PC-9 (cell line): ENCODE results near the gene ISL2. TPM values are rescaled to one million over a fixed set of nuclear protein-coding genes. Genes with fewer than 3 reads are reported as not detected.

Source experiments
- BruUV-seq: library from RNA; stranded (reverse); fragments of 400-500 nt; replicated peaks from 2 replicates; lab custom pipeline; 2021; lab: Mats Ljungman, UMichigan
- CTCF ChIA-PET: fragments of 300-600 bp; sonication (Branson Sonifier 250); formaldehyde crosslinking; loops from one replicate; lab custom pipeline; 2022; ENCODE audit warnings: antibody characterized with exemption; lab: Charles Lee
- POLR2A ChIA-PET: fragments of 300-600 bp; sonication (Branson Sonifier 250); formaldehyde crosslinking; loops from one replicate; lab custom pipeline; 2022; ENCODE audit warnings: antibody characterized with exemption; ENCODE audit not compliant: unreplicated experiment; lab: Charles Lee
- DNase-seq, 2 experiments: peaks; one replicate each; pipeline versions ENCODE4 v3.0.0 to v3.0.0-alpha.2; 2015 to 2022; ENCODE audit warnings: mixed read lengths in 1 of 2
- H2AFZ ChIP-seq: fragments of 200-600 bp; sonication (generic); 2 replicates; pipeline ENCODE4 v1.8.1; 2017; ENCODE audit warnings: antibody characterized with exemption
- H3F3A ChIP-seq: fragments of 200-600 bp; sonication (generic); 2 replicates; pipeline ENCODE4 v1.8.1; 2017; ENCODE audit warnings: antibody characterized with exemption, mild to moderate bottlenecking, low read depth; ENCODE audit not compliant: insufficient read depth
- H3K27ac ChIP-seq: fragments of 200-600 bp; sonication (generic); 2 replicates; pipeline ENCODE4 v1.6.1; 2016; ENCODE audit warnings: mixed run types
- H3K27me3 ChIP-seq: fragments of 200-600 bp; sonication (generic); 2 replicates; pipeline ENCODE4 v1.6.1; 2016; ENCODE audit warnings: low read depth, mixed run types; ENCODE audit not compliant: insufficient read depth
- H3K36me3 ChIP-seq: fragments of 200-600 bp; sonication (generic); 2 replicates; pipeline ENCODE4 v1.6.1; 2016; ENCODE audit warnings: low read depth, mixed run types
- H3K4me1 ChIP-seq: fragments of 200-600 bp; sonication (generic); replicated peaks from 2 replicates; pipeline ENCODE4 v1.6.1; 2016; ENCODE audit warnings: mixed run types; ENCODE audit not compliant: insufficient read depth
- H3K4me2 ChIP-seq: fragments of 200-600 bp; sonication (generic); 2 replicates; pipeline ENCODE4 v1.6.1; 2017; ENCODE audit warnings: mixed run types
- H3K4me3 ChIP-seq: fragments of 200-600 bp; sonication (generic); 2 replicates; pipeline ENCODE4 v1.6.1; 2016; ENCODE audit warnings: mixed run types
- H3K79me2 ChIP-seq: fragments of 200-600 bp; sonication (generic); 2 replicates; pipeline ENCODE4 v1.6.1; 2017; ENCODE audit warnings: low read depth, mixed run types
- H3K9me2 ChIP-seq: fragments of 200-600 bp; sonication (generic); 2 replicates; pipeline ENCODE4 v1.8.1; 2017; ENCODE audit warnings: mild to moderate bottlenecking; ENCODE audit not compliant: insufficient read depth
- H3K9me3 ChIP-seq: fragments of 200-600 bp; sonication (generic); 2 replicates; pipeline ENCODE4 v1.8.1; 2016; ENCODE audit warnings: low read depth; ENCODE audit not compliant: insufficient read depth
- H4K20me1 ChIP-seq: fragments of 200-600 bp; sonication (generic); 2 replicates; pipeline ENCODE4 v1.8.1; 2017; ENCODE audit not compliant: insufficient read depth
- CTCF ChIP-seq: fragments of 200-600 bp; sonication (generic); conservative IDR thresholded peaks from 2 replicates; pipeline ENCODE4 v1.6.1; 2017; ENCODE audit warnings: mixed run types, antibody characterized with exemption, mild to moderate bottlenecking, moderate library complexity
- EZH2 ChIP-seq: fragments of 200-600 bp; sonication (generic); IDR thresholded peaks from 2 replicates; pipeline ENCODE4 v1.8.0; 2017; ENCODE audit warnings: antibody characterized with exemption, low read depth
- intact Hi-C: fragments of 100-400 bp; cut with micrococcal nuclease; formaldehyde crosslinking; loops from one replicate; pipeline ENCODE4 v1.10.0; 2022; ENCODE audit not compliant: unreplicated experiment
- total RNA-seq: library from RNA; stranded (reverse); gene quantifications from 2 replicates; pipeline ENCODE4 v1.2.3, GENCODE V29; 2021

ISL2 gene
- total RNA-seq, 1 experiment from 2014 or later, result 0.24 TPM

- H3F3A ChIP-seq, result peaks cover 5% of the 10 kb centered on the region; the same call in 1 of the 2 replicates
- intact Hi-C loops, result no loop called here
- H3K27me3 ChIP-seq, result no peaks in the 10 kb centered on the region
- ChIA-PET CTCF (interaction anchor here (0.6 to 1.1 kb wide), 4 partner anchors 15 to 215 kb away, joined by 3 to 5 read pairs (median 4); no protein-coding TSS in a partner anchor), POLR2A (no interaction called here)
- H3K4me3 ChIP-seq, result no peak overlapping the region
- no peaks in the 10 kb centered on the region for H3K79me2 ChIP-seq
- no peaks in the 10 kb centered on the region for H3K9me2 ChIP-seq
- no peak overlapping the region for H2AFZ ChIP-seq
- H4K20me1 ChIP-seq, result no peaks in the 10 kb centered on the region
- no peak overlapping the region for H3K4me2 ChIP-seq
- BruUV-seq, result no TSS peak
- H3K27ac ChIP-seq, result no peak overlapping the region
- no peaks in the 10 kb centered on the region for H3K9me3 ChIP-seq
- TF ChIP-seq EZH2 (no peak), CTCF (peak; percentile 64)
- peaks cover 22% of the 10 kb centered on the region for H3K4me1 ChIP-seq
- H3K36me3 ChIP-seq, result no peaks in the 10 kb centered on the region
- no peak for DNase-seq
Measured at GRCh38 chr15:76330080-76330680, 6.4 kb upstream of the ISL2 start.

GRCh38 chr15:76332796-76333195 lies 3.8 kb upstream of the ISL2 start:
- Histone ChIP-seq H3K4me3 (no peak overlapping the region), H4K20me1 (no peaks in the 10 kb centered on the region), H3K36me3 (no peaks in the 10 kb centered on the region), H3F3A (no peaks in the 10 kb centered on the region), H2AFZ (no peak overlapping the region), H3K4me2 (no peak overlapping the region), H3K27me3 (no peaks in the 10 kb centered on the region), H3K27ac (no peak overlapping the region), H3K79me2 (no peaks in the 10 kb centered on the region), H3K9me2 (no peaks in the 10 kb centered on the region), H3K4me1 (peaks cover 10% of the 10 kb centered on the region), H3K9me3 (no peaks in the 10 kb centered on the region)
- CTCF ChIA-PET, result no interaction called here
- BruUV-seq, result no TSS peak
- TF ChIP-seq EZH2 (no peak), CTCF (no peak)
- POLR2A ChIA-PET, result no interaction called here
- no peak for DNase-seq
- intact Hi-C loops, result loop anchor here (2.0 kb wide), 1 partner anchor 142 kb away; no protein-coding TSS in a partner anchor

- Histone ChIP-seq H3K36me3 (no peaks in the 10 kb centered on the region), H3K79me2 (no peaks in the 10 kb centered on the region), H3K27ac (no peak overlapping the region), H3K9me3 (no peaks in the 10 kb centered on the region), H4K20me1 (no peaks in the 10 kb centered on the region), H3K4me2 (no peak overlapping the region), H3K4me3 (no peak overlapping the region), H3F3A (no peaks in the 10 kb centered on the region), H3K9me2 (no peaks in the 10 kb centered on the region), H3K4me1 (peaks cover 5% of the 10 kb centered on the region), H3K27me3 (no peaks in the 10 kb centered on the region), H2AFZ (no peak overlapping the region)
- TF ChIP-seq CTCF (no peak), EZH2 (no peak)
- intact Hi-C loops, result loop anchor here (2.0 kb wide), 1 partner anchor 143 kb away; no protein-coding TSS in a partner anchor
- ChIA-PET POLR2A (no interaction called here), CTCF (interaction anchor here (0.6 to 1.5 kb wide), 2 partner anchors 20 to 35 kb away, joined by 3 to 5 read pairs; no protein-coding TSS in a partner anchor)
- BruUV-seq, result no TSS peak
- DNase-seq, result no peak
Measured at GRCh38 chr15:76333309-76333708, 3.3 kb upstream of the ISL2 start.
